NCI-H1105 treated with DMSO at 0.1 percent for 48 hours (cell line): Measurements from ENCODE around the gene PDZD8.

Experiments used
- DNase-seq: peaks from one replicate; lab custom pipeline; 2025; lab: John Stamatoyannopoulos, UW

The PDZD8 gene

GRCh38 chr10:117375360-117376178 is at the start of gene PDZD8:
Gene PDZD8, minus strand, starts transcription at chr10:117375440. Its CDS starts 213 bp downstream, at chr10:117375227.
- peak; percentile 74 for DNase-seq

DNA sequence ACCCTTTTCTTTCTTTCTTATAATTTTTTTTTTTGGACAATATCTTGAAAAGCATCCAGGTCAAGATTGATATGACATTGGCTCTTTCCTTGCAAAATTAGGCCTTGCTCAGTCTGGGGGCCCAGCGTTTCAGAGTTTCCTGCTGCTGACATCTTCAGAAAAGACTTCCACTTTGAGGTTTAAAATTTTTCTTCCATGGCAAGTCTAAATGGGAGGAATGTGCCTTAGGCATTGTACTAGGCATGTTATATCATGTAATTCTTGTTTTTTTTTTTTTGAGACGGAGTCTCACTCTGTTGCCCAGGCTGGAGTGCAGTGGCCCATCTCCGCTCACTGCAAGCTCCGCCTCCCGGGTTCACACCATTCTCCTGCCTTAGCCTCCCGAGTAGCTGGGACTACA is 48.9 kb upstream of the PDZD8 start:
- DNase-seq, result no peak

- DNase-seq, result no peak
Observed at GRCh38 chr10:117421985-117422384, 46.7 kb upstream of the PDZD8 start.

DNA sequence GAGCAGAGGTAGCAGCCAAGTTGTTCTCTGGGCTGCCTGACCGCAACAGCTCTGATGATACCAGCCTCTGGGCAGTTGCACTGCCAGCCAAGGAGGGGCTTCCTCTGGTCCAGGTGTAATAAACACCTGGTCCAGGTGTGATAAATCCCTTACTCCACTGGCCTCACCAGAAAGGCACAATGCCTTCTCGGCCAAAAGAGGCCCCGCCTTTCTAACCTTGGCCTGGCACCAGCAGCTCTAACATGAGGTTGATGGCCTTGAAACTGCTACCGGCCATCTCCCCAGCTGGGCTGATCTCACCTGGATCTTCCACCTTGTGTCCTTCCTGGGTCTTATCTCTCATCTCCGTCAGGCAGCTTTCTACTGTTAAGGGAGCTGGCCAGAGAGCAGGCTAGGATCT is 45.5 kb upstream of the PDZD8 start:
- DNase-seq, result no peak

GRCh38 chr10:117419921-117420320 is 44.7 kb upstream of the PDZD8 start:
- no peak for DNase-seq

DNA sequence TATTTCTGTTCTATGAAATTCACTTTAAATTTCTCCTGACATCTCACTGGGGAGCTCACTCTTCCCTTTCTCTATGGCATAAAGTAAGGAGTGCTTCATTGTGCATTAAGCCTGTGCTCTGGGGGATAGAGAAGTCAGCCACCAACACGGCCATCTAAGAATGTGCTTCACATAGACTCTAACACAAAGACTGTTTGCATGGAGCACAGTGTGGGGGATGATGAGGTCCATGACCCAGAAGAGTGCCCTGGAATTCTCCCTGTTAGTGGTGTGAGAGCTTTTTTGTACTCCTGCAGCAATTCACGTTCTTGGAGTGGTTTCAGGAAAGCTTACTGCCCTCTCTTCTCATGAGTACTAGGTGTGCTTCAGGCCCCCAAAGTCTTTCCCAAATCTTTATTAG is 43.9 kb upstream of the PDZD8 start:
- no peak for DNase-seq

DNA sequence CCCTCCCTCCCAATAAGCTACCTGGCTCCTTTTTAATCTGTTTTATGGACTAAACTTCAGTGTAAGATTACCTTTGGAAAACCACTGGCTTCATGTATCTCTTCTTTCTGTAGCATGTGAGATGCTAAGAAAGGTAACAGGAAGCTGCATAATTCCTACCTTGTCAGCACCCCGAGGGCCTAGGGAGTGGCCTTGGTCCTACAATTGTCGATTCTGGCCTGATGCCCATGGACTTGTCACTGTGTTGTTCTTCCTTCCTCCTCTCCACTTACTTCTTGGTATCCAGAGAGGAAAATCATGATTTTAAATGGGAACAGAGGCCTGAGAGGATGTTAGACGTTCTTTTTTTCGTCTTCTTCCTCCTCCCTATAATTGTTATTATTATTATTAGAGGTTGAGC is 42.9 kb upstream of the PDZD8 start:
- DNase-seq, result no peak

- DNase-seq, result no peak
Observed at GRCh38 chr10:117417196-117417595, 42.0 kb upstream of the PDZD8 start.

- DNase-seq, result peak; percentile 2
Observed at GRCh38 chr10:117413928-117414618, 38.8 kb upstream of the PDZD8 start.

- DNase-seq, result no peak
Observed at GRCh38 chr10:117412469-117413010, 37.3 kb upstream of the PDZD8 start.

DNA sequence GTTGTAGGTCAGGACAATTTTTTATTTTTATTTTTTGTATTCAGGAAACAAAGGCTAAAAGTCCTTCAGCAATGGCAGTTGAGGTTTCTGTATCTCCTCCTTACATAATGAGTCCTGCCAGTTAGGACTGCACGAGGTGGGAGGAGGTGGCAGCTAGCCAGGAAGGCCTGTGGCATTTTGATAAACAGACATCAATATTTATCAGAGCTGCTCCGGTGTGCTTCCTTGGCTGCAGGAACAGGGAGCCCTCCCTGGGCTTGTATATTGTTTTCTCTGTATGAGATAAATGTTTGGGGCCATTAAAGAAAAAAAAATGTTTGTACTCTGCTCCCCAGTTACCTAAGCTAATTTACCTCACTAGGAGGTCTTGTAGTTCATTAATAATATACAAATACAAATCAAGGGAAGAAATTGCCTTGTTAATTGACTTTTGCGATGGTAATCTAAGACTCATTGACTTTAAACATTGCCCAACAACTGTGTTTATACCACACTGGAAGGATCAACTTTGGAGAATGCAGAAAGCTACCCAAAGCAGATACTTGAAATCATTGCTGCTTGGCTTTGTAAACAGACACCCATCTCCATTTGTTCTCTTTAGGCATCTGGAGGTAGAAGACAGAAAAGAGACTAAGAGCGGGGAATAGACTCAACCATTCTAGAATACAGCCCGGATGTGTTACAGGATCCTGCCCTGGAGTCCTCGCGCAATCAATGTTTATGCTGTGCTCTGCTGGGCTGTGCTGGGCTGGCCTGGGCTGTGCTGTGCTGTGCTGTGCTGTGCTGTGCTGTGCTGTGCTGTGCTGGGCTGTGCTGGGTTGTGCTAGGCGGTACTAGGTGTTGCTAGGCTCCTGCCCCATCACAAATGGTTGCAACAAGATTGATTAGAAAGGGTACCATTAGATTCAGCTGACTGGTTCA is 36.5 kb upstream of the PDZD8 start:
- DNase-seq, result peak; percentile 53

DNA sequence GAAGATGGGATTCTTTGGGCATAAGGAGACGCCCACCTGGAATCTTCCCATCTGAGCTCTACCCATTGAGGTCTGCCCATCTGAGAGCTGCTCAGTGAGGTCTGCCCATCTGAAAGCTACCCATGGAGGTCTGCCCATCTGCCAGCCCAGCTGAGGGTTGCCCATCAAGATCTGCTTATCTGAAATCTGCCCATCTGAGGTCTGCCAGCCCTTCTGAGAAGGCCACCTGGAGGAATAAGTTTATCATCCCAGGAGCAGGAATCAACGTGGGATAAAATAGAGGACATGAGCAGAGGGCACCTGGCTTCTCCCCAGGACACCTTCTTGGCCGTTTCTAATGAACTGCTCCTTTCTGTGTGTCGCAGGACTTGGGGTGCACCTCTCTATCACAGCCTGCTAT is 35.3 kb upstream of the PDZD8 start:
- no peak for DNase-seq

DNA sequence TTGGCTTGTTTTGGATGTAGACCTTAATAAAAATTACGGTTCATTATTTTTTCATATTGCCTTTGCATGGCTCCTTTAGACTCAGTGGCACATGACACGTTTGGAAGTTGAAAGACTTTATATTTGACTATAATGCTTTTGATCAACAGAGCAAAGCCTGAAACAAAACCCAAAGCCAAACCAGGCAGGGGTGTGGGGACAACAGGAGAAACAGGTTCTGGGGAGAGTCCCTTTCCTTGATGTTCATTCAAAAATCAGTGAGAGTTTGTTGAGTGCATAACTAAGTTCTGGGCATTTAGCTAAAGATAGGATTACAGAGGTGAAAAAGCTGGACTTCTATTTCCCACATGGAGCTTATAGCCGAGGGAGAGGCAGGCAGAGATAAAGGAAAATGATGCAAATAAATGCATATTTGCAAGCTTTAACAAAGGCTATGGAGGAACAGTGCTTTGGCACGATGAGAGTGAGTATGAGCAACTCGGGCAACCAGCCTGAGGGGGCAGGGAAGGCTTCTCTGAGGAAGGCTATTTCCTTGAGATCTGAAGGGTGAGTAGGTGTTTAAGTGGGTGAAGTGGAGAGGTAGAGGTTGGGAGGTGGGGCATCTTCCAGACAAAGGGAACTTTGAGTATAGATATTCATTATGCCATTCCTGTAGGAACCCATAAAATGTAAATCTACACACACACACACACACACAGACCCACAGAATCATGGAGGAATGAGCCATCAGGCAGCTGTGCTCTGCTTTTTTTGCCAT is 34.5 kb upstream of the PDZD8 start:
- no peak for DNase-seq

- DNase-seq, result no peak
Observed at GRCh38 chr10:117408436-117409384, 33.5 kb upstream of the PDZD8 start.

- no peak for DNase-seq
Observed at GRCh38 chr10:117405730-117406129, 30.5 kb upstream of the PDZD8 start.

DNA sequence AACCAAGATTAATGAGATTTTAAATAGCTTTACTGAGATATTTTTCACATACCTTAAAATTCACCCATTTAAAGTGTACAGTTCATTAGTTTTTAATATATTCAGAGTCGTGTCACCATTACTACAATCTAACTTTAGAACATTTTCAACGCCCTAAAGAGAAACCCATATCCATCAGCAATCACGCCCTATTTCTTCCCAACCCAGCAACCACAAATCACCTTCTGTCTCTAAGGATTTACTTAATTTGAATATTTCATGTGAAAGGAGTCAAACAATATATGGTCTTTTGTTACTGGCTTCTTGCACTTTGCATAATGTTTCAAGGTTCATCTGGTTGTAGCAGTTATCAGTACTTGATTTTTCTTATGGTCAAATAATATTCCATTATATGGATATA is 25.1 kb upstream of the PDZD8 start:
- DNase-seq, result no peak

- no peak for DNase-seq
Observed at GRCh38 chr10:117399341-117400196, 24.3 kb upstream of the PDZD8 start.

GRCh38 chr10:117398029-117398428 is 22.8 kb upstream of the PDZD8 start:
- DNase-seq, result no peak
